ENCODE data around the gene GK2. TPM values are rescaled to one million over a fixed set of nuclear protein-coding genes. Genes with fewer than 3 reads are reported as not detected.

GK2 gene
- polyA plus RNA-seq, 1 donor from 2014 or later = not detected

GRCh38 chr4:79439489-79439888 lies 31.5 kb upstream of the GK2 start:
- no peaks in the 10 kb centered on the region for H3K36me3 ChIP-seq (ENCODE audit: insufficient read depth, low read length)
- no peak overlapping the region for H3K27ac ChIP-seq (ENCODE audit: low read length)
- H3F3A ChIP-seq (ENCODE audit: insufficient read depth, low read length, poor library complexity, severe bottlenecking) = no peaks in the 10 kb centered on the region
- H4K20me1 ChIP-seq (ENCODE audit: insufficient read depth) = no peaks in the 10 kb centered on the region
- no peaks in the 10 kb centered on the region for H3K9me2 ChIP-seq (ENCODE audit: insufficient read depth, low read length)
- H3K9me3 ChIP-seq (ENCODE audit: low read length) = no peaks in the 10 kb centered on the region
- H2AFZ ChIP-seq (ENCODE audit: low read depth, low read length) = no peak overlapping the region
- H3K27me3 ChIP-seq (ENCODE audit: insufficient read depth, low read depth, low read length) = no peaks in the 10 kb centered on the region
- no peak overlapping the region for H3K4me2 ChIP-seq (ENCODE audit: low read length)
- H3K4me3 ChIP-seq (ENCODE audit: low read length) = no peak overlapping the region
- no peaks in the 10 kb centered on the region for H3K79me2 ChIP-seq (replicated peaks; ENCODE audit: insufficient read depth, low read length)
- no peak overlapping the region for H3K9ac ChIP-seq (ENCODE audit: low read length)
- TF ChIP-seq TAF1 (IDR thresholded peaks at IDR 0.05; ENCODE audit: low read depth) (no peak), SMC3 (conservative IDR thresholded peaks at IDR 0.05; ENCODE audit: poor library complexity) (no peak), RAD21 (conservative IDR thresholded peaks at IDR 0.05) (no peak), EP300 (conservative IDR thresholded peaks at IDR 0.05; ENCODE audit: poor library complexity, severe bottlenecking) (no peak)

- no peaks in the 10 kb centered on the region for H3K9me2 ChIP-seq (ENCODE audit: insufficient read depth, low read length)
- H2AFZ ChIP-seq (ENCODE audit: low read depth, low read length) = no peak overlapping the region
- no peak overlapping the region for H3K27ac ChIP-seq (ENCODE audit: low read length)
- no peaks in the 10 kb centered on the region for H3F3A ChIP-seq (ENCODE audit: insufficient read depth, low read length, poor library complexity, severe bottlenecking)
- no peaks in the 10 kb centered on the region for H3K36me3 ChIP-seq (ENCODE audit: insufficient read depth, low read length)
- no peak overlapping the region for H3K4me3 ChIP-seq (ENCODE audit: low read length)
- TF ChIP-seq EP300 (conservative IDR thresholded peaks at IDR 0.05; ENCODE audit: poor library complexity, severe bottlenecking) (no peak), EZH2 (IDR thresholded peaks at IDR 0.05; ENCODE audit: borderline replicate concordance, insufficient read depth, low read length, poor library complexity, severe bottlenecking) (no peak), TAF1 (IDR thresholded peaks at IDR 0.05; ENCODE audit: low read depth) (no peak), CTCF (IDR thresholded peaks at IDR 0.05; ENCODE audit: poor library complexity, severe bottlenecking) (no peak), POLR2AphosphoS5 (IDR thresholded peaks at IDR 0.05) (no peak), REST (IDR thresholded peaks at IDR 0.05; ENCODE audit: borderline replicate concordance) (no peak), SMC3 (conservative IDR thresholded peaks at IDR 0.05; ENCODE audit: poor library complexity) (no peak), MXI1 (conservative IDR thresholded peaks at IDR 0.05; ENCODE audit: poor library complexity, severe bottlenecking) (no peak), RAD21 (conservative IDR thresholded peaks at IDR 0.05) (no peak)
- H3K9me3 ChIP-seq (ENCODE audit: low read length) = no peaks in the 10 kb centered on the region
- no peaks in the 10 kb centered on the region for H3K27me3 ChIP-seq (ENCODE audit: insufficient read depth, low read depth, low read length)
- no peaks in the 10 kb centered on the region for H4K20me1 ChIP-seq (ENCODE audit: insufficient read depth)
- H3K9ac ChIP-seq (ENCODE audit: low read length) = no peak overlapping the region
- no peaks in the 10 kb centered on the region for H3K79me2 ChIP-seq (replicated peaks; ENCODE audit: insufficient read depth, low read length)
- H3K4me2 ChIP-seq (ENCODE audit: low read length) = no peak overlapping the region
Measured at GRCh38 chr4:79431839-79432238, 23.8 kb upstream of the GK2 start.

All from neural cell (in vitro differentiated cells).